ENCODE data around the gene ADPRHL1.
"Not testable (repeated sequence)": the region's sequence is repeated elsewhere in the genome, so short reads cannot be mapped to it uniquely, and the experiment has no call there.

The ADPRHL1 gene

GRCh38 chr13:113477724-113478123 lies 24.4 kb upstream of the ADPRHL1 start:
- DNase-seq: no peak

GRCh38 chr13:113476811-113477210 lies 23.5 kb upstream of the ADPRHL1 start:
- no peak for DNase-seq

- no peak for DNase-seq
Measured at GRCh38 chr13:113475911-113476310, 22.6 kb upstream of the ADPRHL1 start.

DNA sequence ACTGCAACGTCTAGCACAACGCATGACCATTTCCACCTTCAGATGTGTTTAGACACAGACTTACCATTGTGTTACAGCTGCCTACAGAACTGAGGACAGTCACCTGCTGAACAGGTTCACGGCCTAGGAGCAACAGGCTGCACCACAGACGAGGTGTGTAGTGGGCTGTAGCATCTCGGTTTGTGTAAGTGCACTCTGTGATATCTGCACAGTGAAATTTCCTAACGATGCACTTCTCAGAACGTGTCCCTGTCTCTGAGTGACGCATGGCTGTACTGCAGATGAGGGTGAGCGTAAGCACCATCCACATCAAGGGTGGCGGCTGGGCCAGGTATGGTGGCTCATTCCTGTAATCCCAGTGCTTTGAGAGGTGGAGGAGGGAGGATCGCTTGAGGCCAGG lies 22.0 kb upstream of the ADPRHL1 start:
- no peak for DNase-seq

DNA sequence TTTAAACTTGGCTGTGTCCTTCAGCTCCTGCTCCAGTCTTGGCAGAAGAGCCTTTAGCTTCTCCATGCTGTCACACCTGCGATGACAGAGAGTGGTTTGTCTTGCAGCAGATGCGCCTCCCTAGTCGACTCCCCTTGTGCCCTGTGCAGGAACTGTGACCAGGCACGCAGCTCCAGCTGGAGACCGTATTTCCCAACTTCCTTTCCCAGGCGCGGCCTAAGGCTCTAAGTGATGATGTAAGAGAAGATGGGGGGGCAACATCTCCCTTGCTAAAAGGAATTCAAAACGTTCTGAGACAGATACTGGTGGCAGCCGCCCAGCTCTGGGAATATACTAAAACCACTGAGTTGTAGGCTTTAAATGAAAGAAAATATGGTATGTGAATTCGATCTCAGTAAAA lies 20.9 kb upstream of the ADPRHL1 start:
- DNase-seq: no peak

GRCh38 chr13:113472355-113473025 lies 19.2 kb upstream of the ADPRHL1 start:
- no peak for DNase-seq

- DNase-seq: no peak
Measured at GRCh38 chr13:113471844-113472243, 18.6 kb upstream of the ADPRHL1 start.

- not testable (repeated sequence) for DNase-seq
Measured at GRCh38 chr13:113470635-113471163, 17.4 kb upstream of the ADPRHL1 start.

GRCh38 chr13:113470073-113470472 lies 16.8 kb upstream of the ADPRHL1 start:
- no peak for DNase-seq

- DNase-seq: no peak
Measured at GRCh38 chr13:113469582-113469981, 16.3 kb upstream of the ADPRHL1 start.

DNA sequence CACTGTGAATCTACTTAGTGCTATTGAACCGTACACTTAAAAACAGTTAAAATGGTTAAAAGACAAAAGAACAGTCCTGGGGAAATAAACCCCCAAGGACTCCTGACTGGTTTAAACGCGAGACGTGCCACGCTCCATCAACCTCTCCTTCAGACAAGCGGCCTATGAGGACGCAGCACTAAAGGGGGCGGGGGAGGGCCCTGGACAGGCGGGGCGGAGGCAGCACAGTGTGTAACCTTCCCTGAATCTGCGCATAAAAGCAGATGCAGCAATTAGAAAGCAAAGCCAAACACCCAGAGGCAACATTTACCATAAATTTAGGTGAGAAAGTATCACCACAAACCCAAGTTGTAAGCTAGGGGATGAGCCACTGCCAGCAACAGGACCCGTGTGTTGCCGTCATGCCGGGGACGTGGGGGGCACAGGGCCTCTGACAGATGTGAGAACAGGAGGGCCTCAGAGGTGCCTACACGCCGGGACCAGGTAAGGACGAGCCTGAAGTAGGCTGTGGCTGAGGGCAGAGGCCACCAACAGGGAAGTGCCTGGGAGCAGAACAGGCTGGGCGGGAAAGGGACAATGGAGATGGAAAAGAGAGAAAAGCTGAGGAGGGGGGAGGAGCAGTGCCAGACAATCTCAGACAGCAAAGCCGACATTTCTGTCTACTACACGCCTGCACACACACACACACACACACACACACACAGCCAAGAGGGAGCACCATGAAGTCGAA lies 15.3 kb upstream of the ADPRHL1 start:
- DNase-seq: no peak

GRCh38 chr13:113468029-113468428 lies 14.7 kb upstream of the ADPRHL1 start:
- DNase-seq: no peak

DNA sequence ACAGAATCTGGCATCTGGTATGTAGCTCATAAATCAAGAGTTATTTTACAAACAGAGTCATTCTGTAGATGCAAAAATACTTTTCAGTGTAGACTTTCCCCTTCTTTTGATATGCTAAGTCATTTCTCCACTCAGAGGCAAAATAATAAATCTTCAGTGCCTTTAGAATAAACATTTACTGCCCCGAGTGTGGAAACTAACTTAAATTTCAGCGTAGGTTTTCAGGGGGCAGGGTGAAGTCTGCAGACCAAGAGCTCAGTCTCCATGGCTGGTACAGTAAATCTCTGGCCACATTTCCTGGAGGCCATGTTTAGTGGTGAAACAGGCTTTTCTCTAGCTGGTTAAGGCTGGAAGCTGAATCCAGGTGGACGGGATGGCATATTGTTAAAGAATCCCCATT lies 13.1 kb upstream of the ADPRHL1 start:
- DNase-seq: no peak

GRCh38 chr13:113465300-113465699 lies 12.0 kb upstream of the ADPRHL1 start:
- no peak for DNase-seq

- DNase-seq: no peak
Measured at GRCh38 chr13:113464476-113464875, 11.2 kb upstream of the ADPRHL1 start.

- DNase-seq: no peak
Measured at GRCh38 chr13:113461022-113461751, 7.9 kb upstream of the ADPRHL1 start.

DNA sequence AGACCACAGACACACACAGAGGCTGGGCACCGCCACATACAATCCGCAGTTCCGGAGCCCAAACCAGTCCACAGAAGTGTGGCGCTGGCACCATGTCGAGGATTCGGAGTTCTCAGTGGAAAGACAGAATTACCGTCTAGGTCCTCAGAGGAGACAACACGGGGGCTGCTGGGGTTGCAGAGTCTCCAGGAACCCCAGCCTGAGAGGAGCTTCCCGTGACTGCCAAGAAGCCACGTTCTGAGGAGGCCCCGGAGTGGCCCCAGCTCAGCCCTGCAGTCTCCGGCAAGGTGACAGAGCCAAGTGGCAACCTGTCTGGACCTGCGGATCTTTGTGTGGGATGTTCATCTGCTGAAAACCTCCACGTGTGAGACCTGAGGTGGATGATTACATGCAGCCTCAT lies 7.3 kb upstream of the ADPRHL1 start:
- DNase-seq: no peak

- DNase-seq: no peak
Measured at GRCh38 chr13:113460064-113460555, 6.8 kb upstream of the ADPRHL1 start.

- DNase-seq: no peak
Measured at GRCh38 chr13:113458253-113459065, 5.2 kb upstream of the ADPRHL1 start.

- DNase-seq: no peak
Measured at GRCh38 chr13:113457510-113457909, 4.2 kb upstream of the ADPRHL1 start.

DNA sequence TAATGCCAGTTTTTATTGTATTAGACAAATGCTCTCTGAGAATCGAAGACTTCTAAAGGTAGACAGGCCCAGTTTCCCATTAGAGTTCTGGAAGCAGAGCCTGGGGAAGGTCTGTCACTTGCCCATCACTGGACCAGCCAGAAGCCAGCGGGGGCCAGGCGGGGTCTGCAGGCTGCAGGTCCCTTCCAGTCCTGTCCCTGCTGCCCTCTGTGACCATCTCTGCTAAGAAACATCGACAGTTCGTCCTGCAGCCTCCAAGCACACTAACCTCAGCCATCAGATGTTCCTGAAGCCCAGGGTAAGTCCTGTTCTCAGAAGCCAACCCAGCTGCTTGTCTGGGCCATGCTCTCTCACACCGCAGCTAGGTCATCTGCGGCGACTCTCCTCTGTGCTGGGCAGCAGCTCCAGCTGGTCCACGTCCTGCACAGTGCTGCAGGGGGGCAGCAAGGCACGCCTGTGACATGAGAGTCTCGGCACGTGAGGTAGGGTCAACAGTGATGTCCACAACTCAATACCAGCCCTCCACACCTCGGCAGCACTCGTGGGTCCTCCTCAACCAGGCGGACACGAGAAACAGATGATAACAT lies 2.9 kb upstream of the ADPRHL1 start:
- DNase-seq: no peak

GRCh38 chr13:113455384-113455783 lies 2.1 kb upstream of the ADPRHL1 start:
- no peak for DNase-seq

Data from CD4-positive, alpha-beta T cell treated with Interleukin-4 for 4 hours (primary cell).